HG03139 (cell line): ENCODE data around the gene TBX22.
"Not testable (repeated sequence)": the region's sequence is repeated elsewhere in the genome, so short reads cannot be mapped to it uniquely, and the experiment has no call there.

Experiments used
- ATAC-seq: cut with Tn5 transposase; IDR thresholded peaks from one replicate; pipeline ENCODE4 v1.9.1; 2021; ENCODE audit not compliant: unreplicated experiment

Gene TBX22, protein sequence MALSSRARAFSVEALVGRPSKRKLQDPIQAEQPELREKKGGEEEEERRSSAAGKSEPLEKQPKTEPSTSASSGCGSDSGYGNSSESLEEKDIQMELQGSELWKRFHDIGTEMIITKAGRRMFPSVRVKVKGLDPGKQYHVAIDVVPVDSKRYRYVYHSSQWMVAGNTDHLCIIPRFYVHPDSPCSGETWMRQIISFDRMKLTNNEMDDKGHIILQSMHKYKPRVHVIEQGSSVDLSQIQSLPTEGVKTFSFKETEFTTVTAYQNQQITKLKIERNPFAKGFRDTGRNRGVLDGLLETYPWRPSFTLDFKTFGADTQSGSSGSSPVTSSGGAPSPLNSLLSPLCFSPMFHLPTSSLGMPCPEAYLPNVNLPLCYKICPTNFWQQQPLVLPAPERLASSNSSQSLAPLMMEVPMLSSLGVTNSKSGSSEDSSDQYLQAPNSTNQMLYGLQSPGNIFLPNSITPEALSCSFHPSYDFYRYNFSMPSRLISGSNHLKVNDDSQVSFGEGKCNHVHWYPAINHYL

GRCh38 chrX:80014141-80014940 lies at the start of gene TBX22:
TBX22 (plus strand) TSS chrX:80014753; CDS start chrX:80022270, 7,517 bp downstream.
- ATAC-seq, result no peak

DNA sequence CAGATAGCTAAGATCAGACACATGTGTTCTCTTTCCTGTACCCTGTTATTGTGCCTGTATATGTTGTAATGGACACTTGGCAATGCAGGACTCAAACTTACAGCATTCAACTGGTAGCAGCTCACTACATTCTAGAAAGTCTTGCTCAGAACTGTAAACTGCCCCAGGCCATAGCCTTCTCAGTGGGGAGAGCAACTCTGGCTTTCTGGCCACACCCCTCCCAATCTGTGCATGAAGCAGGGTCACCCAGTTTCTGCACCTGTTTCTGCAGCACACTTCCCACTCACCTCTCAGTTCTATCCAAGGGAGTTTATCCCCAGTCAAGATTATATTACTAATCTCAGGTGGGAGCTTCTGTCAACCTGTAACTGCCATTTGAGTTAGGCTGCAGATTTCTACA lies 38.9 kb upstream of the TBX22 start:
- ATAC-seq, result no peak

DNA sequence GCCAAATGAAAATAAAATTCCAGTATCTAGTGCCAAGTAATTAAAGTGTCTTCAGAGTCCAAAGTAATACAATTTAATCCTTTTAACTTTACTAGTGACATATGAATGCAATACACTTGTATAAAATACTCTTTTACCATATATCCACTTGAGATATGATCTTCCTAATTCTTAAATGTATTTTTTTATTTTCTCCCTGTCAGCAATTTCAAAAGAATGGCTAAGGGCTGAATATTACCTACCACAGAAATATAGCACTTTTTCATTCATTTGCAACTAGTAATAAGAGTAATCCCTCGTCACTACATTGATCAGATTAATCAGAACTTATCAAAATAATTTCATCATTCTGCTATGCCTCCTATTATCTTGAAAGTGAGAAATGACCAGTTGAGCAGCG lies 10.1 kb upstream of the TBX22 start:
- no peak for ATAC-seq

- no peak for ATAC-seq
Observed at GRCh38 chrX:80011522-80011921, 3.0 kb upstream of the TBX22 start.

GRCh38 chrX:80016182-80016581 lies 1.6 kb downstream of the TBX22 start:
- ATAC-seq, result no peak

DNA sequence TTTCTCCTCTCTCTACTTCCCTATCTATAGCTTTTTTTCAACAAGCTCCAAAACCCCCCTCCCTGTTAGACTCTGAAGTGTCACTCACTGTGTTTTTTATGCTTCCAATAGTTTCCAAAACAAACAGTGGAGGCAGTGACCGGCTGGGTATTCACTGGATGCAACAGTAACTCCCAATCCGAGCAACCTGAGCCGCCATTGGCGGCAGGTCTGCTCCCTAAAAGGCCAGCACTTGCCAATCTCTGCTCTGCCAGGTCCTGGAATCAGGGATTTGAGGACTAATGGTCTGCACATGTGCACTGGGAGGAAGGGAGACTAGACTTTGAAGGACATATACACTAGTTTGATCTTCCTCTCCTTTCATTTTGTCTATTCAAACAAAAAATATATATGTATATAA lies 7.1 kb downstream of the TBX22 start:
- no peak for ATAC-seq

DNA sequence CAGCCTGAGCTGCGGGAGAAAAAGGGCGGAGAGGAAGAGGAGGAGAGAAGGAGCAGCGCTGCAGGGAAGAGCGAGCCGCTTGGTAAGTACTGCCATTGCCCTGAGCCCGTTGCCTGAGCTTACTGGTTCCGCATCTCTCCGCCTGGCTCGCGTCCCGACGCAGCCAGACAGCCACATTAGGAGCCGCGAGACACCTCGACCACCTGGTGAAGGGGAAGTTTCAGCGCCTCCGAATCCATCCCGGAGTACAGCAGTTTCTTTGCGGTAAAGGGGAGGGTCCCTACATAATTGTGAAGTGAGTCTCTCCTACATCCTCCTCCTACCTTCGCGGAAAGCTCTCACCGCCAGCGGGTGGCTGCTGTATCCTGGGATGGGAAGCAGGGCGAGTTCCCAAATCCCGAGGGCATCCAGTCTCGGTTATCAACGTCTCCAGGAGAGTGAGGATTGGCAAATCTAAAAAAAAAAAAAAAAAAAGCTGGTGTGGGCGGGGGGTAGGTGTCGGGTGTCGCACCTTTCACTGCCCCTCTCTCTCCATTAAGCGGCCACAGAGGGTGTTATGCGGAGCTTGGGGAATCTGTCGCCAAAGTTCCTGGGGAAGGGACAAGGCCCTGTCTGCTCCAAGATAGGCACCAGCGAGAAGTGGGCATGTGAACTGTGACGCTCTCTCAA lies 7.9 kb downstream of the TBX22 start:
- no peak for ATAC-seq

GRCh38 chrX:80026116-80026515 lies 11.6 kb downstream of the TBX22 start:
- ATAC-seq, result no peak

DNA sequence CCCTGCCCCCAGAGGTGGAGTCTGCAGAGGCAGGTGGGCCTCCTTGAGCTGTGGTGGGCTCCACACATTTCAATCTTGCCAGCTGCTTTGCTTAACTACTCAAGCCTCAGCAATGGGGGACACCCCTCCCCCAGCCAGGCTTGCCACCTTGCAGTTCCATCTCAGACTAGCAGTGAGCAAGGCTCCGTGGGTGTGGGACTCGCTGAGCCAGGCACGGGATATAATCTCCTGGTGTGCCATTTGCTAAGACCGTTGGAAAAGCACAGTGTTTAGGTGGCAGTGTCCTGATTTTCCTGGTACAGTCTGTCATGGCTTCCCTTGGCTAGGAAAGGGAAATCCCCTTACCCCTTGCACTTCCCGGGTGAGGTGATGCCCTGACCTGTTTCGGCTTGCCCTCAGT lies 51.6 kb downstream of the TBX22 start:
- ATAC-seq, result not testable (repeated sequence)

DNA sequence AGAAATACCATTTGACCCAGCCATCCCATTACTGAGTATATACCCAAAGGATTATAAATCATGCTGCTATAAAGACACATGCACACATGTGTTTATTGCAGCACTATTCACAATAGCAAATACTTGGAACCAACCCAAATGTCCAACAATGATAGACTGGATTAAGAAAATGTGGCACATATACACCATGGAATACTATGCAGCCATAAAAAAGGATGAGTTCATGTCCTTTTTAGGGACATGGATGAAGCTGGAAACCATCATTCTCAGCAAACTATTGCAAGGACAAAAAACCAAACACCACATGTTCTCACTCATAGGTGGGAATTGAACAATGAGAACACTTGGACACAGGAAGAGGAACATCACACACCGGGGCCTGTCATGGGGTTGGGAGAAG lies 61.1 kb downstream of the TBX22 start:
- ATAC-seq, result not testable (repeated sequence)
